NB4 (cell line): ENCODE measurements around the gene SLC7A11.

Experiments used
- DNase-seq: peaks from one replicate; pipeline ENCODE4 v3.0.0; 2010; ENCODE audit warnings: low read depth
- H3K4me3 ChIP-seq: one replicate; pipeline ENCODE4 v1.5.1; 2011; ENCODE audit warnings: mild to moderate bottlenecking, low read depth, low read length, moderate library complexity
- CTCF ChIP-seq: IDR thresholded peaks from one replicate; pipeline ENCODE4 v1.5.1; 2012; ENCODE audit warnings: low read depth, low read length
- MAX ChIP-seq: IDR thresholded peaks from 2 replicates; pipeline ENCODE4 v1.6.1; 2011; ENCODE audit warnings: low read depth, low read length
- MYC ChIP-seq: IDR thresholded peaks from 2 replicates; pipeline ENCODE4 v1.6.1; 2011; ENCODE audit warnings: low read depth, low read length
- POLR2A ChIP-seq: IDR thresholded peaks from 2 replicates; pipeline ENCODE4 v1.6.1; 2011; ENCODE audit warnings: mild to moderate bottlenecking; ENCODE audit not compliant: insufficient read length; ENCODE audit errors: extremely low read depth

The SLC7A11 gene

GRCh38 chr4:138262469-138262868, 20.3 kb upstream of the SLC7A11 start:
- no peak for DNase-seq
- TF ChIP-seq POLR2A: no peak
- TF ChIP-seq CTCF: no peak
- TF ChIP-seq MAX: no peak
- no peak for TF ChIP-seq MYC
- H3K4me3 ChIP-seq: no peak overlapping the region

- no peak for DNase-seq
- TF ChIP-seq POLR2A (no peak), MAX (no peak), CTCF (no peak), MYC (no peak)
- no peak overlapping the region for H3K4me3 ChIP-seq
These were observed 19.9 kb upstream of the SLC7A11 start for GRCh38 chr4:138262030-138262429.

- H3K4me3 ChIP-seq: no peak overlapping the region
- no peak for DNase-seq
- no peak for TF ChIP-seq CTCF
- TF ChIP-seq MYC: no peak
- TF ChIP-seq MAX: no peak
- TF ChIP-seq POLR2A: no peak
These were observed 17.7 kb upstream of the SLC7A11 start for GRCh38 chr4:138259824-138260223.

- TF ChIP-seq POLR2A: no peak
- TF ChIP-seq CTCF: no peak
- TF ChIP-seq MYC: no peak
- no peak for TF ChIP-seq MAX
- DNase-seq: no peak
- no peak overlapping the region for H3K4me3 ChIP-seq
These were observed 17.1 kb upstream of the SLC7A11 start for GRCh38 chr4:138259271-138259670.

GRCh38 chr4:138256608-138257007, 14.5 kb upstream of the SLC7A11 start:
- no peak overlapping the region for H3K4me3 ChIP-seq
- DNase-seq: no peak
- TF ChIP-seq POLR2A (no peak), MYC (no peak), CTCF (no peak), MAX (no peak)
